ENCODE results near the gene TNFSF11.
"Not testable (repeated sequence)": the region's sequence is repeated elsewhere in the genome, so short reads cannot be mapped to it uniquely, and the experiment has no call there.

Gene TNFSF11
- long read RNA-seq, donor 1, result 0 reads
- long read RNA-seq, donor 2, result 0 reads
- long read RNA-seq, donor 3, result 0 reads
- long read RNA-seq, donor 4, result 0 reads
- long read RNA-seq, donor 5, result 0 reads
- long read RNA-seq, donor 6, result 0 reads
- long read RNA-seq, donor 7, result 0 reads
- long read RNA-seq, donor 8, result 0 reads

GRCh38 chr13:42574011-42574410 is at the start of gene TNFSF11:
TNFSF11 (plus strand) TSS chr13:42574152; CDS start chr13:42574304, 152 bp downstream.
- DNase-seq, result peak; percentile 41

- DNase-seq, result no peak
Observed at GRCh38 chr13:42524487-42525034, 49.4 kb upstream of the TNFSF11 start.

GRCh38 chr13:42525035-42525504 is 48.9 kb upstream of the TNFSF11 start:
- DNase-seq, result no peak

- DNase-seq, result no peak
Observed at GRCh38 chr13:42526276-42526675, 47.7 kb upstream of the TNFSF11 start.

- no peak for DNase-seq
Observed at GRCh38 chr13:42526804-42527203, 47.1 kb upstream of the TNFSF11 start.

GRCh38 chr13:42532561-42533335 is 41.2 kb upstream of the TNFSF11 start:
- DNase-seq, result no peak

GRCh38 chr13:42533336-42533591 is 40.7 kb upstream of the TNFSF11 start:
- DNase-seq, result no peak

- no peak for DNase-seq
Observed at GRCh38 chr13:42534785-42535184, 39.2 kb upstream of the TNFSF11 start.

GRCh38 chr13:42538996-42539395 is 35.0 kb upstream of the TNFSF11 start:
- DNase-seq, result no peak

- DNase-seq, result no peak
Observed at GRCh38 chr13:42539670-42540069, 34.3 kb upstream of the TNFSF11 start.

- no peak for DNase-seq
Observed at GRCh38 chr13:42543215-42543797, 30.6 kb upstream of the TNFSF11 start.

GRCh38 chr13:42544246-42544926 is 29.6 kb upstream of the TNFSF11 start:
- DNase-seq, result no peak

GRCh38 chr13:42545842-42546241 is 28.1 kb upstream of the TNFSF11 start:
- DNase-seq, result no peak

GRCh38 chr13:42547612-42548011 is 26.3 kb upstream of the TNFSF11 start:
- DNase-seq, result no peak

- peak; percentile 23 for DNase-seq
Observed at GRCh38 chr13:42548731-42549551, 25.0 kb upstream of the TNFSF11 start.

- peak; percentile 8 for DNase-seq
Observed at GRCh38 chr13:42549552-42549936, 24.4 kb upstream of the TNFSF11 start.

GRCh38 chr13:42551611-42552010 is 22.3 kb upstream of the TNFSF11 start:
- no peak for DNase-seq

GRCh38 chr13:42553098-42554046 is 20.6 kb upstream of the TNFSF11 start:
- DNase-seq, result no peak

GRCh38 chr13:42559057-42559456 is 14.9 kb upstream of the TNFSF11 start:
- DNase-seq, result no peak

- DNase-seq, result not testable (repeated sequence)
Observed at GRCh38 chr13:42559573-42560218, 14.3 kb upstream of the TNFSF11 start.

Data from right kidney (tissue), 9 donors.